ENCODE results near the gene SORCS2.

- TF ChIP-seq POLR2A (IDR thresholded peaks at IDR 0.05): no peak
- no peak for TF ChIP-seq CTCF (IDR thresholded peaks at IDR 0.05)
These were observed 280.7 kb downstream of the SORCS2 start for GRCh38 chr4:7473081-7473480.

Data from Peyer's patch (tissue), 4 donors.